GM19351 (cell line): ENCODE measurements around the gene VWDE.
"Not testable (repeated sequence)": the region's sequence is repeated elsewhere in the genome, so short reads cannot be mapped to it uniquely, and the experiment has no call there.

ENCODE experiments used
- ATAC-seq: cut with Tn5 transposase; IDR thresholded peaks from one replicate; pipeline ENCODE4 v1.9.1; 2021; ENCODE audit warnings: mild to moderate bottlenecking, moderate library complexity; ENCODE audit not compliant: unreplicated experiment

VWDE gene

DNA sequence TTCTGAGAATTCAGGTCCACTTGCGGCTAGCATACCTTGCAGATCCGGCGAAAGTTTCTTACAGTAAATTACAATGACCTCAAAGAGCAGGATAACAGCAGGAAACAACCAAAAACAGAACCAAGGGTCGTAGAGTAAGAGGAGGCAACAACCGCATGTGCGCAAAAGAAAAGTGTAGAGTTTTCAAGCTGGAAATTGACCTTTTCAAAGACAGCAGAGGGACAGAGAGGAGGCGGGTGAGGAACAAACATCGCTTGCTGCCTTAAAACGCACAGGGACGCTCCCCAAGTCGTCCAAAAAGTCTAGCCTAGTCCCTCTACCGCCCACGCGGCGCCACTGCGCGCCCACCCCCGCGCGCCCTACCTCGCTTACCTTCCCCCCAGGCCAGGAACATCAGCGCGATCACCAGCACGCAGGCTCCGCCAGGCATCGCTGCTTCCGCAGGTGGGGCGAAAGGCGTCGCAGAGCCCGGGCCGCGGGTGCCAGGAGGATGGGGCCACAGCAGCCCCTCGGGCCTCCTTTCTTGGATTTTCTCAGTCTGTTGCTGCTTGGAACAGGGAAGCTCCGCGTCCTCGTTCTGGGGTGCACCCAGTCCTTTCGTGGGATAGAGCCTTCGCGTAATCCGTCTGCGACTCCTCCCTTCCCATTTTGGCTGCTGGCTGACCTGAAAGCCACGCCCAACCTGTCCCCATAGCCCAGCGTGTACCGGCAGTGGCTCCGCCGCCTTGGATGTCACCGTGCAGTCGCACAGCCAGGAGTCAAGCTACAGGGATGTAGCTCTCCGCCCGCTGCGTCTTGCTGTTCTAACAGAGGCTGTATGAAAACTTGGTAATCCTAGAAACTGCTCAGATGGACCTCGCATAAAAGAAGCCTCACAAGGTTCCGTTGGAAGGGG is at the start of gene VWDE:
TSS of gene VWDE (minus strand) at position 579 of the 895 bp plus-strand sequence. CDS start at position 430, 149 bp downstream.
- peak; percentile 77 for ATAC-seq

DNA sequence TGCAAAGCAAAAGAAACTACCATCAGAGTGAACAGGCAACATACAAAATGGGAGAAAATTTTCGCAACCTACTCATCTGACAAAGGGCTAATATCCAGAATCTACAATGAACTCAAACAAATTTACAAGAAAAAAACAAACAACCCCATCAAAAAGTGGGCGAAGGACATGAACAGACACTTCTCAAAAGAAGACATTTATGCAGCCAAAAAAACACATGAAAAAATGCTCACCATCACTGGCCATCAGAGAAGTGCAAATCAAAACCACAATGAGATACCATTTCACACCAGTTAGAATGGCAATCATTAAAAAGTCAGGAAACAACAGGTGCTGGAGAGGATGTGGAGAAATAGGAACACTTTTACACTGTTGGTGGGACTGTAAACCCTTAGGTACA is 49.5 kb upstream of the VWDE start:
- not testable (repeated sequence) for ATAC-seq

DNA sequence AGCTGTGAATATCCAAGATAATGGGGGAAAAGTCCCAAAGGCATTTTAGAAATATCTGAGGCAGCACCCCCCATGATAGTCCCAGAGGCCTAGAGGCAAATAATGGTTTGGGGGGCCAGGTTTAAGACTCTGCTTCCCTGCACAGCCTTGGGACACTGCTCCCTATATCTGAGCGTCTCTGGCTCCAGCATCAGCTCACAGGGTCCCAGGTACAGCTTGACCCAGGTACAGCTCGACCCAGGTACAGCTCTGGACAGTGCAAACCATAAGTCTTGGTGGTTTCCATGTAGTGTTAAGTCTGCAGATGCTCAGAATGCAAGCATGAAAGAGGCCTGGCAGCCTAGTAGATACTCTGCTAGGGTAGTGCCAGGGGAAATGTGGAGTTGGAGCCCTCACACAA is 47.0 kb upstream of the VWDE start:
- no peak for ATAC-seq

DNA sequence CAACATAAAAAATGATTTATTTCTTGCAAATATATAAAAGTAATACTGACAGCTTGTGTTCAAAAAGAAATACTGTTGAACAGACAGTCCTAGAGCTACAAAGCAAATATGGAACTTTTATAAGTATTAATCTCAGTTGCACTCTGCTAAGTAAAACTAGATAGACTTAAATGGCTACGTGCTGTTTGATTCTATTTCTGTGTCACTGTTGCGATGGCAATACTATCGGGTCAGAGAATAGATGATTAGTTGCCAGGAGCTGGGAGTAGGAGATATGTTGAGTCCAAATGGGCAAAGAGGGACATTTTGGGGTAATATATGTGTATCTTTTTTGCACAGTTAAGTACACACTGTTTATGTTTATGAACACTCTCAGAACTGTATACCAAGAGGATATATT is 41.1 kb upstream of the VWDE start:
- no peak for ATAC-seq

DNA sequence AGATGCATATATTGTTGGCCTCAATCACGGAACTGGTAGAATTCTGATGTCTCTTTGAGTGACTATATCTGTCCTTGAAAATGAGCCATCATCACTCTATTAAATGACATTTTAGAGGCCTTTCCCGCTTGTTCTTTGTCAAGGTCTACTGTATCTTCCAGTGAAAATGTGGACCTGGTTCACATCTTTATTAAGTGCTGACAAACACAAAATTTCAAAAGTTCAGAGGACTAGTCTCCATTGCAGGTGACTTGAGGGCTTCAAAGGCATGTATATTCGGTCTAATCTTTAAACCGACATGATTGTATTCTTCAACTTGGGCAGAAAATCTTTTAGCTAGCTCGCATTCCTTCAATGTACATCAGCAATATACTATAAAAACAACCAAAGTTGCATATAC is 36.6 kb upstream of the VWDE start:
- ATAC-seq: no peak

DNA sequence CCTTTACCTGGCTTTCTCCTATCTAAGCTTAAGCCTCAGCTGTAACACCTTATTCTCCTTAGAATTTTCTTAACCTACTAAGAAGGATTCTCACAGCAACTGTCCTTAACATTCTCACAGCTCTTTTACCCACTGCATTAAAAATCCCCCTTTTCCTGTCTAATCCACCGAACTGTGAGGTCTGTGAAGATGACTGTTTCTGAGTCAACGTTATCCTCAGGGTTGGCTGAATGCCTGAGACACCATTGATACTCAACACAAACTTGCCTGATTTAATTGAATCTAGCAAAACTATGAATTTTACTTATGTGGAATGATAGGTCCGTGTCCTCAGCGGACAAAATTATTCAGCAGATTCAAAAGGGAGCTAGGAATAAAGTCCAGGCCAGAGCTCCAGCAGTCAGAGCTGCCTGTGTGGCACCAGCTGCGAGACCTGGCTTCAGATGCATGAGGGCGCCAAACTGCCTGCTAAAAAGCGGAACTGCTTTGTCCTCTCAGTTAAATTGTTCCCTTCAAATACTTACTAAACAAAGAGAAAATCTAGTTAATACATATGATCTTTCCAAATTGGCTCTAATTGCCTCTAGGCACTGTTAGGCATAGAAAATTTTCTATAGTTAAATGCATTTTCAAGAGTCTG is 33.4 kb upstream of the VWDE start:
- ATAC-seq: peak; percentile 48

DNA sequence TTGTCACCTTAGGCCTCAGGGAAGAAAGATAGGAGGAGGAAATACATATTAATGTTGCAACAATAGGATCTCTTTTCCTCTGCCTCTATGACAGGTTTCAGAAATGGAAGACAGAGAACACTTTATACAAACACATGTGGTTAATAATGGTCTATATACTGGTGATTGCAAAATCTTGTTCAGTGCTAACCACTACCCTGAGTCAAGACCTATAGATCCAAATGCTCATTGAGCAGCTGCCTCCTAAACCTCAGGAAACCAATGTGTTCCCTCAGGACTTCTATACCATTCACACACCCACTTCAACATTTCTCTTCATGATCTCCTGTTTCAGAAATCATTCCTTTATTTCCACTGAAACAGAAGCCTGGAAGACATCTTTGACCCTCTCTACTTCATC is 32.5 kb upstream of the VWDE start:
- ATAC-seq: no peak

DNA sequence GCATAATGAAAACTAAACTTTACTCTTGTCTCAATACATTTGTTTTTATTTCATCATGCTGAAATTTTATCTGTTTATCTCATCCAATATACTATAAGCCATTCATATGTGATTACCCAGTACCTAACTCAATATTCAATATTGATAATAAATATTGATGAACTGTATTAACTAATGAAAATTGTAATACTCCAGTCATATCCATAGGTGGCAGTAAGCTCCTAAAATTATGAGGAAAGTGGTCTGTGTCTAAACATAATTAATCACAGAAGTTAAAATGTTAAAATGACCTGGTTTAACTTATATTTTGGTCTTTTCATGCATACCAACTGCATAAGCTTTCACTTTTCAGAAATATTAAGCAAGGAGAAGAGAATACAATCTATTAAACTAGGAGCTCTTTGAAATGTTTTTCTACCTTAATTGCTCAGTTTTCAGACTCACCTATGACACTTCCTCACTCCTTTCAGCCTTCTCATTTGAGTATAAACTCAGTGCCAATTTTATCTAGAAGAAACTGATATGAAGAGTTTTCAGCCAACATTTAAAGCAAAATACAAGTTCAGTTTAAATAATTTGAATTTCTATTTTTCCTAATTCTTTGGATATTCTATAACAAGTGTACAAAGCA is 30.5 kb upstream of the VWDE start:
- ATAC-seq: peak; percentile 70

DNA sequence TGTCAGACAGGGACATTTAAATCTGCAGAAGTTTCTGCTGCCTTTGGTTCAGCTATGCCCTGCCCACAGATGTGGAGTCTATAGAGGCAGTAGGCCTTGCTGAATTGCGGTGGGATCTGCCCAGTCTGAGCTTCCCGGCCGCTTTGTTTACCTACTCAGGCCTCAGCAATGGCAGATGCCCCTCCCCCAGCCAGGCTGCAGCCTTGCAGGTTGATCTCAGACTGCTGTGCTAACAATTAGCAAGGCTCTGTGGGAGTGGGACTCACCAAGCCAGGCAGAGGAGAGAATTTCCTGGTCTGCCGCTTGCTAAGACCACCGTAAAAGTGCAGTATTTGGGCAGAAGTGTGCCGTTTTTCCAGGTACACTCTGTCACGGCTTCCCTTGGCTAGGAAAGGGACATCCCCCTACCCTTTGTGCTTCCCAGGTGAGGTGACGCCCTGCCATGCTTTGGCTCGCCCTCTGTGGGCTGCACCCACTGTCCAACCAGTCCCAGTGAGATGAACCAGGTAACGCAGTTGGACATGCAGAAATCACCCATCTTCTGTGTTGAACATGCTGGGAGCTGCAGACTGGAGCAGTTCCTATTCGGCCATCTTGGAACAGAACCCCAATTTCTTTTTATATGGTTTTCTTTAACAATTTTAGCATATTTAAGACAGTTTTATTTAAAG is 28.4 kb upstream of the VWDE start:
- no peak for ATAC-seq

DNA sequence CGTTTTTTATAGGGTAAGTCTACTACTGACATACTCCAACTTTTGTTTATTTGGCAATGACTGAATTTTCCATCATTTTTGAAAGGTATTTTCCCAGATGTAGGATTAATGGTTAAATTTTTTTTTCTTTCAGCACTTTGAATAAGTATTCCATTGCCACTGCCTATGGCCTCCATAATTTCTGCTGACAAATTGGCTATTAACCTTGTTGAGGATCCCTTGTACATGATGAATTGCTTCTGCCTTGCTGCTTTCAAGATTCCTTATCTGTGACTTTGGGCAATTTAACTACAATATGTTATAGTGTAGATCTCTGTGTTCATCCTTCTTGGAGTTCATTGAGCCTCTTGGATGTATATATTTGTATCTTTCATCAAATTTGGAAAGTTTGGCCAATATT is 21.6 kb upstream of the VWDE start:
- no peak for ATAC-seq

DNA sequence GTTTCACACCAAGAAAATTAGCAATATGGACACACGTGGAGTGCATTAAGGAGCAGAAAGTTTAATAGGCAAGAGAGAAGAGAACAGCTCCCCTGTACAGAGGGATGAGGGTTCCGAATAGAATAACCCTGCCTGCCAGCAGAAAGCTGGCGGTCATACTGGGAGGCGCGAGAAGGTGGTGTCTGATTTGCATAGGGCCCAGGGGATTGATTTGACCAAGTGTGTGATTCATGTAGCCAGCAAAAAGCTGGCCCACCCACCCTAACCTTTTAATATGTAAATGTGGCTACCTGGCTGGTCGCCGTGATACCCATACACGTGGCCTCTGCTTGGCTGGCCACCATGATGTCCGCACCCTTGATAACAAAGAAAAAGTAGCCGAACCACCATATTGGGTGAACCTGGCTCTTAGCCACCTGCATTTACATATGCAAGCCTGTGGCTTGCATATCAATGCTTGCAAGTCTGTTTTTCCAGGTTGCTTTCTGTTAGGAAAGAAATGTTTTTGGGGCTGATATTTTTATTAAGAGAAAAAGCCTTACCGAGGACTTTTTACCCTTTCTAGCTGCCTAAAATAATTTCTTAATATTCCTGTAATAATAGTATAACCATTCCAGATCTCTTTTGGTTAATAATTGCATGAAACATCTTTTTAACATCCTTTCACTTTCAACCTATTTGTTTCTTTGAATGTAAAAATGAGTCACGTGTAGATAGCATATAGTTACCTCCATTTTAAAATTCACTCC is 20.5 kb upstream of the VWDE start:
- ATAC-seq: no peak

DNA sequence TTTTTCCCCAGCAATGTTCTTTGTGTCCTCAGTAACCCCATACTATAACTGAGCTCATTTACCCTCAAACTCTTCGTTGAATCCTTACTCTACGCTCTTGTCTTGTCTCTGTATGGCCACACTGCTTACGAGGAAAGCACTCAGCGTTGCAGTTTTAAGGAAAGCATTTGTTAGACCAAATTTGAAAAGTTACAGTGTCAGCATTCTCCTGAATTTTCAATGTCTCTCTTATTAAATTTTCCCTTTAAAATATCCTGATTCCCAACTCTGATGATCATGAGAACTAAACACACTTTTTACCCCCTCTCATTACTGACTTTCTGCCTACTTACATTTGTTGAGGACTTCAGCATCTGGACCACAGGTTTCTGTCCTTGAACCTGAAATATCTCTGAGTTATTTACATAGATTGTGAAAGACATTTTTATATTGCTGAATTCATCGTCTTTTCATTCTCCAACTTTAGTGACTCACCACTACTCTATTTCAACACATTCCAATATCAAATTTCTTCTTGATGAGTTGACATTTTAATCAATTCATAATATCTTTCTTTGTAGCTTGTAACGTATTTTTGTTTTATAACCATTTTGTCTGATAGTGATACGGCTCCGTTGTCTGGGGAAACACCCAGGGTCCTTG is 19.8 kb upstream of the VWDE start:
- ATAC-seq: no peak

DNA sequence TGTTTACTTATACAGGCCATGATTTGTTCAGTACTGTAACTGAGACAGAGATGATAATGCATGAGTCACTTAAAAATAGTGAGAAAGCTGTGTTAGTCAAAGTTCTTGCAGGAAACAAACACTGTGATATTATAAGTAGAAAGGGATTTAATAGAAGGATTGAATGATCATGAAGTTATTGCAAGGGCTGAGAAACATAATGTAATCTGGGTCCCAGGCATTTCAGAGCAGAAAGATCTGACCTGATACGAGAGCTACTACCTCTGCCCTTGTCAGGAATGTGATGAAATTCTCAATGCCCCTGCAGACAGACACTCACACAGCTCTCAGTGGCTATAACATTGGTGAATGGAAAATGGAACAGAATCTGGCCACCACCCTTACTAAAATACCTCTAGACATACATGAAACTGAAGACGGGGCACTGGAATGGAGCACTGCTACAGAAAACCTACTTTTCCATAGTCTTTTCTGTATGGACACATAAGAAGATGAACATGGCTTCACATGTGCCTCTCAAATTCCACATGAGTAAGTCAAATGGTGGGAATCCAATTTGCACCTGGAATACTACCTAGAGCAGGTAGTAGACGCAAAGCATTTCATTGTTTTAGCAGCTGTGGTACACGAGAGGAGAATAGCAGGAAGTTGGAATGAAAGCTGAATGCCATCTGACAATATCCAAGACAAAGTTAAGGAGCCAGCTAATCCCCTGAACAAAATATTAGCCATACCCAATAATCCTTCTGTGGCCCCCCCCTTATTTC is 19.1 kb upstream of the VWDE start:
- no peak for ATAC-seq

DNA sequence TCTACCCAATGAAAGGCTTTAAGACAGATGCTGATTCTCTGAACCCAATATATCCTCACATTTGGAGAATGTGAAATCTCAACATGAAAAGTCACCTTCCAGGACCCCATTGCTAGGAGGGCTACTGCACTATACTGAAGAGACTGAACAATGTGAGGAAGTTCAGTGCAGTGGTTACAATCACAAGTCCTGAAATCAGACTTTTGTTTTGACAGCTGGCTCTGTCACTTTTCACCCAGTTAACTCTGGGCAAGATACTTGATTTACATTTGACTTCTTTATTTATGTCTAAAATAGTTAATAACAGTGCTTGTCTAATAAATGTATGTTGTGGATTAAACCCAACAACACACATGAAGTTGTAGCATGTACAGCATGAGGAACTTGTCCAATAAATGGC is 14.8 kb upstream of the VWDE start:
- no peak for ATAC-seq

DNA sequence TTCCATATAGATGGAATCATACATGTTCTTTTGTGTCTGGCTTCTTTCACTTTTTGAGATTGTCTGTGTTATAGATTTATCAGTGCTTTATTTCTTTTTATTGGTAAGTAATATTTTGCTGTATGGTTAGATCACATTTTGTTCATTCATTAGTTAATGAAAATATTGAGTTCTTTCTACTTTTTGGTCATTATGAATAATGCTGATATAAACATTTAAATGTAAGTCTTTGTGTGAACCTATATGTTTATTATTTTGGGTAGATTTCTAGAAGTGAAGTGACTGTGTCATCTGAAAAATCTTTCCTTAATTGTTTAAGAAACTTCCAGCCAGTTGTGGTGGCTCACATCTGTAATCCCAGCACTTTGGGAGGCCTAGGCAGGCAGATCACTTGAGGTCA is 11.4 kb upstream of the VWDE start:
- no peak for ATAC-seq

DNA sequence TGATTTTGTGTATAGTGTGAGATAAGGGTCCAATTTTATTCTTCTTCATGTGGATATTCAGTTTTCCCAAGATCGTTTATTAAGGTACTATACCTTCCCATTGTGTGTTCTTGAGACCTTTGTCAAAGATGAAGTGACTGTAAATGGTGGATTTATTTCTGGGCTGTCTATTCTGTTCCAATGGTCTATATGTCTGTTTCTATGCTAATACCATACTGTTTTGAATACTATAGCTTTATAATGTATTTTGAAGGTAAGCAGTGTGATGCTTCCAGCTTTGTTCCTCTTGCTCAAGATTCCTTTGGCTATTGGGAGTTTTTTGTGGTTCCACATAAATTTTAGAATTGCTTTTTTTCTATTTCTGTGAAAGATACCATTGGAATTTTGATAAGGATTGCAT is 8.7 kb upstream of the VWDE start:
- ATAC-seq: no peak

DNA sequence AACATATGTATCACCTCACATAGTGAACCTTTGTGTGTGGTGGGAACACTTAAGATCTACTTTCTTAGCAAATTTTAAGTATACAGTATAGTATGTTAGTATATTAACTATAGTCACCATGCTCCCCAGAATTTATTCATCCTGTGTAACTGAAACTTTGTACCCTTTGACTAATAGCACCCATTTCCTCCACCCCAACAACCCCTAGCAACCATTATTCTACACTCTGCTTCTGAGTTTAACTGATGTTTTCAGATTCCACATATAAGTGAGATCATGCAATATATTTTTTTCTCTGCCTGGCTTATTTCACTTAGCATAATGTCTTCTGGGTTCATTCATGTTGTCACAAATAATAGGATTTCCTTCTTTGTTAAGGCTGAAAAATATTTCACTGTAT is 6.9 kb upstream of the VWDE start:
- no peak for ATAC-seq

DNA sequence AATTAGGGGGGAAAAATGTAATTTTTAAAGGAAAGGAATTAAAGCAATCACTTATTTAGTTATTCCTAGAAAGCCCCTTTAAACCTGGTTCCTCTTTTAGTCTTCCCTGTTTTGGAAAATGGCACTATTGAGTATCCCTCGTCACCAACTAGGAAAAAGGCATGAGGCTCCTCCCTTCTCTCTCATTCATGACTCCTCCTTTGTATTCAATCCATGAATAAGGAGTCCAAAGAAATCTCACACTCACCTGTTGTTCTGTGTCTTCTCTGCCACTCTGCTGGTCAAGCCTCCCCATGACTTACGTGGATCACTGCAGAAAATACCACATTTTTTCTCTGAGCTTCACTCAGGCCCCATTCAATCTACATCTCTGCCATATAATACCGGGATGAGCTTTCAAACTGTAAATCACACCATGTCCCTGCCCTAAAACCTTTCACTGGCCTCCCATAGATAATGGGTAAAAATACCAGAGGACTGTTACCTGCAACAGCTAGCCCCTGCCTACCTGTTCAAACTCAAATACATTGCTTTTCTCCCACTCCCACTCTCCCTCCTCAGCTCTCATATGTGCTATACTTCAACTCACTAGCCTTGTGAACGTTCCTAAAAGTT is 5.5 kb upstream of the VWDE start:
- ATAC-seq: no peak

DNA sequence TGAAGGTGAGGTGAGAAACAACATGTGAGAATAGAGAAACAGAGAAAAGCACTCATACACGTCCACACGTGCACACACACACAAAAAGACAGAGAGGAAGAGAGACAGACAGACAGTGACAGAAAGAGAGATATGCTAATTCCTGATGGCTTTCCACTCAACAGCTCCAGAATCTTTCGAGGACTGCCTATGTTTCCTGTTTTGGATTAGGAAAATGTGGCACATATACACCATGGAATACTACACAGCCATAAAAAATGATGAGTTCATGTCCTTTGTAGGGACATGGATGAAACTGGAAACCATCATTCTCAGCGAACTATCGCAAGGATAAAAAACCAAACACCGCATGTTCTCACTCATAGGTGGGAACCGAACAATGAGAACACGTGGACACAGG is 4.0 kb upstream of the VWDE start:
- not testable (repeated sequence) for ATAC-seq
